KMS-11 (cell line): ENCODE data around the gene UBASH3B.

Source experiments
- H2AFZ ChIP-seq: fragments of 200-600 bp; sonication (generic); 2 replicates; pipeline ENCODE4 v1.6.1; 2016; ENCODE audit warnings: antibody characterized with exemption, mixed run types, low read depth
- H3K27ac ChIP-seq: fragments of 200-600 bp; sonication (generic); 2 replicates; pipeline ENCODE4 v1.6.1; 2016; ENCODE audit warnings: mild to moderate bottlenecking, mixed run types
- H3K27me3 ChIP-seq: fragments of 200-600 bp; sonication (generic); 2 replicates; pipeline ENCODE4 v1.6.1; 2017; ENCODE audit warnings: mild to moderate bottlenecking, low read depth, mixed run types, moderate library complexity; ENCODE audit not compliant: insufficient read depth
- H3K36me3 ChIP-seq: fragments of 200-600 bp; sonication (generic); 2 replicates; pipeline ENCODE4 v1.6.1; 2017; ENCODE audit warnings: mild to moderate bottlenecking, mixed run types; ENCODE audit not compliant: insufficient read depth
- H3K4me1 ChIP-seq: fragments of 200-600 bp; sonication (generic); 2 replicates; pipeline ENCODE4 v1.6.1; 2016; ENCODE audit warnings: mild to moderate bottlenecking, low read depth, mixed run types; ENCODE audit not compliant: poor library complexity, severe bottlenecking
- H3K4me2 ChIP-seq: fragments of 200-600 bp; sonication (generic); 2 replicates; pipeline ENCODE4 v1.7.0; 2016; ENCODE audit warnings: mild to moderate bottlenecking, mixed run types
- H3K4me3 ChIP-seq: fragments of 200-600 bp; sonication (generic); IDR thresholded peaks from 2 replicates; pipeline ENCODE4 v1.6.1; 2017; ENCODE audit warnings: low read depth, low read length, mixed read lengths; ENCODE audit not compliant: insufficient read depth
- H3K79me2 ChIP-seq: fragments of 200-600 bp; sonication (generic); 2 replicates; pipeline ENCODE4 v1.6.1; 2016; ENCODE audit warnings: low read depth, mixed run types; ENCODE audit not compliant: insufficient read depth
- H3K9ac ChIP-seq: fragments of 200-600 bp; sonication (generic); 2 replicates; pipeline ENCODE4 v1.6.1; 2016; ENCODE audit warnings: mild to moderate bottlenecking, mixed run types
- H4K20me1 ChIP-seq: fragments of 200-600 bp; sonication (generic); 2 replicates; pipeline ENCODE4 v1.6.1; 2016; ENCODE audit warnings: mild to moderate bottlenecking, mixed run types; ENCODE audit not compliant: insufficient read depth
- CTCF ChIP-seq: fragments of 200-600 bp; sonication (generic); conservative IDR thresholded peaks from 2 replicates; pipeline ENCODE4 v1.6.1; 2017; ENCODE audit warnings: low read depth, mild to moderate bottlenecking, antibody characterized with exemption, low read length, moderate library complexity, mixed read lengths

UBASH3B gene

GRCh38 chr11:122813894-122814270 is 158.4 kb downstream of the UBASH3B start:
- Histone ChIP-seq H3K4me1 (no peaks in the 10 kb centered on the region), H3K4me2 (no peak overlapping the region), H4K20me1 (no peaks in the 10 kb centered on the region), H3K9ac (no peak overlapping the region), H3K36me3 (no peaks in the 10 kb centered on the region), H3K4me3 (no peak overlapping the region), H3K27ac (no peak overlapping the region), H3K79me2 (no peaks in the 10 kb centered on the region), H3K27me3 (no peaks in the 10 kb centered on the region), H2AFZ (no peak overlapping the region)
- TF ChIP-seq CTCF, result no peak

- no peak overlapping the region for H3K4me2 ChIP-seq
- no peak overlapping the region for H3K4me3 ChIP-seq
- H3K9ac ChIP-seq, result no peak overlapping the region
- no peak overlapping the region for H2AFZ ChIP-seq
- H3K27ac ChIP-seq, result no peak overlapping the region
- H4K20me1 ChIP-seq, result no peaks in the 10 kb centered on the region
- H3K4me1 ChIP-seq, result no peaks in the 10 kb centered on the region
- TF ChIP-seq CTCF, result no peak
- H3K27me3 ChIP-seq, result no peaks in the 10 kb centered on the region
- no peaks in the 10 kb centered on the region for H3K36me3 ChIP-seq
- no peaks in the 10 kb centered on the region for H3K79me2 ChIP-seq
These were observed 158.9 kb downstream of the UBASH3B start for GRCh38 chr11:122814401-122814800.

- Histone ChIP-seq H2AFZ (no peak overlapping the region), H3K9ac (no peak overlapping the region), H3K79me2 (no peaks in the 10 kb centered on the region), H3K27me3 (no peaks in the 10 kb centered on the region), H3K4me1 (no peaks in the 10 kb centered on the region), H3K4me2 (no peak overlapping the region), H3K27ac (no peak overlapping the region), H3K4me3 (no peak overlapping the region), H4K20me1 (no peaks in the 10 kb centered on the region), H3K36me3 (no peaks in the 10 kb centered on the region)
- TF ChIP-seq CTCF, result no peak
These were observed 160.4 kb downstream of the UBASH3B start for GRCh38 chr11:122815900-122816299.

- Histone ChIP-seq H2AFZ (no peak overlapping the region), H3K79me2 (no peaks in the 10 kb centered on the region), H3K9ac (no peak overlapping the region), H3K27ac (no peak overlapping the region), H3K27me3 (no peaks in the 10 kb centered on the region), H3K4me1 (no peaks in the 10 kb centered on the region), H4K20me1 (no peaks in the 10 kb centered on the region), H3K4me2 (no peak overlapping the region), H3K4me3 (no peak overlapping the region), H3K36me3 (no peaks in the 10 kb centered on the region)
- TF ChIP-seq CTCF, result no peak
These were observed 161.4 kb downstream of the UBASH3B start for GRCh38 chr11:122816761-122817520.
